Mesenteric fat pad (tissue), 1 donor: Measurements from ENCODE around the gene RPL39L. TPM values are rescaled to one million over a fixed set of nuclear protein-coding genes. Genes with fewer than 3 reads are reported as not detected.
"Not testable (repeated sequence)": the region's sequence is repeated elsewhere in the genome, so short reads cannot be mapped to it uniquely, and the experiment has no call there.

Source experiments
- DNase-seq: peaks from one replicate; pipeline ENCODE4 v3.0.0-alpha.2; 2020; ENCODE audit warnings: low spot score
- long read RNA-seq: library from polyadenylated mRNA; unstranded; transcript quantifications from one replicate; pipeline ENCODE4 v2.0.0, GENCODE V29; 2020
- total RNA-seq: library from RNA; stranded (reverse); fragmentation: NEBNext Ultra II Directional; extraction: Animal tissue kit (Norgen Biotek cat#: 25700); gene quantifications from one replicate; pipeline ENCODE4 v1.2.1, GENCODE V29; 2021
- donor health status: DM: yes; HTN: yes; CAD: no.

Gene RPL39L
- 6.5 TPM for total RNA-seq
- long read RNA-seq, partial matches to known transcripts, result 2 of 2 reads
- long read RNA-seq, other reads (novel, unspliced or antisense), result 0 of 2 reads

- DNase-seq, result no peak
Measured at GRCh38 chr3:187139126-187139894, at the start of gene RPL39L. TSS of gene RPL39L (minus strand) at chr3:187139496. CDS start at chr3:187121300, 18,196 bp downstream.

GRCh38 chr3:187188931-187189330 lies 49.6 kb upstream of the RPL39L start:
- DNase-seq, result no peak

- DNase-seq, result no peak
Measured at GRCh38 chr3:187186801-187187421, 47.6 kb upstream of the RPL39L start.

- DNase-seq, result no peak
Measured at GRCh38 chr3:187186375-187186774, 47.1 kb upstream of the RPL39L start.

GRCh38 chr3:187185759-187186158 lies 46.5 kb upstream of the RPL39L start:
- no peak for DNase-seq

- DNase-seq, result no peak
Measured at GRCh38 chr3:187183903-187184302, 44.6 kb upstream of the RPL39L start.

- DNase-seq, result no peak
Measured at GRCh38 chr3:187183210-187183862, 44.0 kb upstream of the RPL39L start.

- DNase-seq, result no peak
Measured at GRCh38 chr3:187181454-187182170, 42.3 kb upstream of the RPL39L start.

- DNase-seq, result no peak
Measured at GRCh38 chr3:187172929-187173328, 33.6 kb upstream of the RPL39L start.

GRCh38 chr3:187170911-187171310 lies 31.6 kb upstream of the RPL39L start:
- not testable (repeated sequence) for DNase-seq

GRCh38 chr3:187169231-187169960 lies 30.1 kb upstream of the RPL39L start:
- DNase-seq, result no peak

- DNase-seq, result no peak
Measured at GRCh38 chr3:187167777-187168176, 28.5 kb upstream of the RPL39L start.

GRCh38 chr3:187166750-187167149 lies 27.5 kb upstream of the RPL39L start:
- DNase-seq, result no peak

- no peak for DNase-seq
Measured at GRCh38 chr3:187165144-187165543, 25.8 kb upstream of the RPL39L start.

- DNase-seq, result no peak
Measured at GRCh38 chr3:187162265-187162953, 23.1 kb upstream of the RPL39L start.

GRCh38 chr3:187161556-187161955 lies 22.3 kb upstream of the RPL39L start:
- DNase-seq, result no peak

GRCh38 chr3:187150599-187150998 lies 11.3 kb upstream of the RPL39L start:
- no peak for DNase-seq

GRCh38 chr3:187150186-187150585 lies 10.9 kb upstream of the RPL39L start:
- DNase-seq, result no peak

GRCh38 chr3:187146389-187146788 lies 7.1 kb upstream of the RPL39L start:
- no peak for DNase-seq
